Mononuclear cell (primary cell): ENCODE measurements around the gene DNAJA4. TPM values are rescaled to one million over a fixed set of nuclear protein-coding genes. Genes with fewer than 3 reads are reported as not detected.

Experiments used
- H3K27me3 ChIP-seq: 2 replicates; pipeline ENCODE4 v1.6.0; 2011; ENCODE audit warnings: low read length, control low read depth; ENCODE audit not compliant: insufficient read depth
- H3K4me1 ChIP-seq: 2 replicates; pipeline ENCODE4 v1.5.1; 2011; ENCODE audit warnings: mild to moderate bottlenecking, low read length, control low read depth; ENCODE audit not compliant: insufficient read depth
- H3K4me3 ChIP-seq: 2 replicates; pipeline ENCODE4 v1.5.1; 2011; ENCODE audit warnings: mild to moderate bottlenecking, low read length, moderate library complexity
- H3K9me3 ChIP-seq: 2 replicates; pipeline ENCODE4 v1.5.1; 2011; ENCODE audit warnings: low read depth, mild to moderate bottlenecking, control low read depth, low read length
- total RNA-seq: library from RNA; depleted of rRNA; stranded (reverse); fragments of >200 nt; gene quantifications from one replicate; pipeline ENCODE4 v1.2.3, GENCODE V29; 2012

Gene DNAJA4
- total RNA-seq, 1 donor, result 22.0 TPM

- no peaks in the 10 kb centered on the region for H3K4me1 ChIP-seq
- H3K9me3 ChIP-seq, result no peaks in the 10 kb centered on the region
- no peaks in the 10 kb centered on the region for H3K27me3 ChIP-seq
- no peak overlapping the region for H3K4me3 ChIP-seq
Measured at GRCh38 chr15:78284758-78285157, 20.4 kb downstream of the DNAJA4 start.

- Histone ChIP-seq H3K4me1 (no peaks in the 10 kb centered on the region), H3K9me3 (no peaks in the 10 kb centered on the region), H3K4me3 (no peak overlapping the region), H3K27me3 (no peaks in the 10 kb centered on the region)
Measured at GRCh38 chr15:78290222-78290621, 25.9 kb downstream of the DNAJA4 start.

- Histone ChIP-seq H3K27me3 (no peaks in the 10 kb centered on the region), H3K4me3 (no peak overlapping the region), H3K4me1 (no peaks in the 10 kb centered on the region), H3K9me3 (no peaks in the 10 kb centered on the region)
Measured at GRCh38 chr15:78291052-78291451, 26.7 kb downstream of the DNAJA4 start.

GRCh38 chr15:78291698-78292097, 27.3 kb downstream of the DNAJA4 start:
- no peak overlapping the region for H3K4me3 ChIP-seq
- H3K4me1 ChIP-seq, result no peaks in the 10 kb centered on the region
- H3K27me3 ChIP-seq, result no peaks in the 10 kb centered on the region

GRCh38 chr15:78292219-78292618, 27.9 kb downstream of the DNAJA4 start:
- H3K4me1 ChIP-seq, result no peaks in the 10 kb centered on the region
- no peaks in the 10 kb centered on the region for H3K9me3 ChIP-seq
- no peak overlapping the region for H3K4me3 ChIP-seq
- H3K27me3 ChIP-seq, result no peaks in the 10 kb centered on the region

More at GRCh38 chr15:78291698-78292097, 27.3 kb downstream of the DNAJA4 start:
- no peaks in the 10 kb centered on the region for H3K9me3 ChIP-seq

GRCh38 chr15:78299101-78299930, 35.0 kb downstream of the DNAJA4 start, which contains the start of gene SKIC8:
SKIC8 (minus strand) TSS chr15:78299609; CDS start chr15:78295686, 3,923 bp downstream.
- peaks cover 35% of the 10 kb centered on the region for H3K4me1 ChIP-seq
- H3K9me3 ChIP-seq, result no peaks in the 10 kb centered on the region
- no peaks in the 10 kb centered on the region for H3K27me3 ChIP-seq
- peak within 1 kb of the TSS; percentile 93 for H3K4me3 ChIP-seq

GRCh38 chr15:78301326-78301725, 37.0 kb downstream of the DNAJA4 start:
- Histone ChIP-seq H3K9me3 (no peaks in the 10 kb centered on the region), H3K4me3 (no peak overlapping the region), H3K27me3 (no peaks in the 10 kb centered on the region), H3K4me1 (peaks cover 35% of the 10 kb centered on the region)

GRCh38 chr15:78301828-78302227, 37.5 kb downstream of the DNAJA4 start:
- Histone ChIP-seq H3K4me1 (peaks cover 35% of the 10 kb centered on the region), H3K27me3 (no peaks in the 10 kb centered on the region), H3K9me3 (no peaks in the 10 kb centered on the region), H3K4me3 (no peak overlapping the region)

GRCh38 chr15:78302579-78303312, 38.4 kb downstream of the DNAJA4 start:
- H3K9me3 ChIP-seq, result no peaks in the 10 kb centered on the region
- no peaks in the 10 kb centered on the region for H3K27me3 ChIP-seq
- peaks cover 35% of the 10 kb centered on the region for H3K4me1 ChIP-seq
- no peak overlapping the region for H3K4me3 ChIP-seq

- no peaks in the 10 kb centered on the region for H3K9me3 ChIP-seq
- no peaks in the 10 kb centered on the region for H3K27me3 ChIP-seq
- H3K4me3 ChIP-seq, result no peak overlapping the region
- H3K4me1 ChIP-seq, result peaks cover 29% of the 10 kb centered on the region
Measured at GRCh38 chr15:78304216-78305066, 40.1 kb downstream of the DNAJA4 start.

- Histone ChIP-seq H3K27me3 (no peaks in the 10 kb centered on the region), H3K9me3 (no peaks in the 10 kb centered on the region), H3K4me1 (peaks cover 16% of the 10 kb centered on the region), H3K4me3 (no peak overlapping the region)
Measured at GRCh38 chr15:78306176-78306774, 41.9 kb downstream of the DNAJA4 start.

- Histone ChIP-seq H3K9me3 (no peaks in the 10 kb centered on the region), H3K27me3 (no peaks in the 10 kb centered on the region), H3K4me1 (peaks cover 8% of the 10 kb centered on the region), H3K4me3 (no peak overlapping the region)
Measured at GRCh38 chr15:78307976-78308375, 43.6 kb downstream of the DNAJA4 start.

- Histone ChIP-seq H3K27me3 (no peaks in the 10 kb centered on the region), H3K9me3 (no peaks in the 10 kb centered on the region), H3K4me1 (peaks cover 8% of the 10 kb centered on the region), H3K4me3 (no peak overlapping the region)
Measured at GRCh38 chr15:78308422-78309032, 44.2 kb downstream of the DNAJA4 start.

- Histone ChIP-seq H3K4me1 (peaks cover 8% of the 10 kb centered on the region), H3K4me3 (no peak overlapping the region), H3K27me3 (no peaks in the 10 kb centered on the region), H3K9me3 (no peaks in the 10 kb centered on the region)
Measured at GRCh38 chr15:78311292-78311691, 46.9 kb downstream of the DNAJA4 start.
